Aorta (tissue), 5 donors: ENCODE data around the gene ELF3. TPM values are rescaled to one million over a fixed set of nuclear protein-coding genes. Genes with fewer than 3 reads are reported as not detected.
"Not testable (repeated sequence)": the region's sequence is repeated elsewhere in the genome, so short reads cannot be mapped to it uniquely, and the experiment has no call there.

ENCODE experiments used
- ATAC-seq: fragments of 200-7000 bp; cut with Tn5 transposase; one replicate; pipeline ENCODE4 v1.9.1; 2022; ENCODE audit warnings: moderate library complexity; ENCODE audit not compliant: low FRiP score
- DNase-seq, 2 donors: peaks; one replicate each; pipeline ENCODE4 v3.0.0-alpha.2; 2020
- H3K27ac ChIP-seq, 2 donors: one replicate each; pipeline ENCODE4 v1.5.1; 2013; ENCODE audit warnings: low read length in 2 of 2, mild to moderate bottlenecking in 2 of 2, moderate library complexity in 2 of 2, control low read depth in 1 of 2, inconsistent platforms in 1 of 2, low read depth in 1 of 2
- H3K27me3 ChIP-seq, 2 donors: one replicate each; pipeline ENCODE4 v1.6.1; 2013; ENCODE audit warnings: control low read depth in 1 of 2, low read length in 1 of 2, mild to moderate bottlenecking in 1 of 2, moderate library complexity in 1 of 2; ENCODE audit not compliant: insufficient read depth in 2 of 2, control insufficient read depth in 1 of 2
- H3K36me3 ChIP-seq, 2 donors: one replicate each; pipeline ENCODE4 v1.6.1; 2013; ENCODE audit warnings: control low read depth in 1 of 2, low read length in 1 of 2, mild to moderate bottlenecking in 1 of 2; ENCODE audit not compliant: insufficient read depth in 2 of 2, control insufficient read depth in 1 of 2
- H3K4me1 ChIP-seq, 2 donors: one replicate each; pipeline ENCODE4 v1.6.1; 2013; ENCODE audit warnings: low read length in 2 of 2, control low read depth in 1 of 2, mild to moderate bottlenecking in 1 of 2, moderate library complexity in 1 of 2; ENCODE audit not compliant: insufficient read depth in 2 of 2, control insufficient read depth in 1 of 2
- H3K4me3 ChIP-seq, 2 donors: one replicate each; pipeline ENCODE4 v1.5.1; 2013; ENCODE audit warnings: low read length in 2 of 2, control low read depth in 1 of 2, mild to moderate bottlenecking in 1 of 2
- H3K9me3 ChIP-seq: one replicate; pipeline ENCODE4 v1.6.1; 2013; ENCODE audit warnings: mild to moderate bottlenecking, low read length; ENCODE audit not compliant: control insufficient read depth
- WGBS, 2 donors: extraction: QIAGEN DNeasy Blood & Tissue Kit; methylation state at CpG; one replicate each; pipeline ENCODE4 v1.1.7; 2013; 5-methylcytosine and 5-hydroxymethylcytosine counted together
- intact Hi-C, 2 donors: fragments of 100-400 bp; cut with DNase I; formaldehyde crosslinking; loops; one replicate each; pipeline versions ENCODE4 v1.14.2 to v1.15.0; 2022
- polyA plus RNA-seq, 2 donors: library from polyadenylated mRNA; stranded (reverse); fragments of 200-250 nt; gene quantifications; one replicate each; pipeline ENCODE4 v1.2.3, GENCODE V29; 2013
- total RNA-seq, 2 donors: library from RNA; stranded (reverse); fragmentation: NEBNext Ultra II Directional; extraction: Animal tissue kit (Norgen Biotek cat#: 25700); gene quantifications; one replicate each; pipeline ENCODE4 v1.2.1, GENCODE V29; 2021
- donor health status: healthy with polysubstance abuse.
- donor health status: Bipolar disorder and iron deficiency.
- donor health status: DM: no; HTN: no; CAD: no.
- donor health status: DM: no; HTN: no; CAD: no.
- donor health status: DM: yes; HTN: yes; CAD: no.

Gene ELF3
- total and polyA plus RNA-seq, 4 donors, result 0.27 to 50.6 (median 1.5) TPM

DNA sequence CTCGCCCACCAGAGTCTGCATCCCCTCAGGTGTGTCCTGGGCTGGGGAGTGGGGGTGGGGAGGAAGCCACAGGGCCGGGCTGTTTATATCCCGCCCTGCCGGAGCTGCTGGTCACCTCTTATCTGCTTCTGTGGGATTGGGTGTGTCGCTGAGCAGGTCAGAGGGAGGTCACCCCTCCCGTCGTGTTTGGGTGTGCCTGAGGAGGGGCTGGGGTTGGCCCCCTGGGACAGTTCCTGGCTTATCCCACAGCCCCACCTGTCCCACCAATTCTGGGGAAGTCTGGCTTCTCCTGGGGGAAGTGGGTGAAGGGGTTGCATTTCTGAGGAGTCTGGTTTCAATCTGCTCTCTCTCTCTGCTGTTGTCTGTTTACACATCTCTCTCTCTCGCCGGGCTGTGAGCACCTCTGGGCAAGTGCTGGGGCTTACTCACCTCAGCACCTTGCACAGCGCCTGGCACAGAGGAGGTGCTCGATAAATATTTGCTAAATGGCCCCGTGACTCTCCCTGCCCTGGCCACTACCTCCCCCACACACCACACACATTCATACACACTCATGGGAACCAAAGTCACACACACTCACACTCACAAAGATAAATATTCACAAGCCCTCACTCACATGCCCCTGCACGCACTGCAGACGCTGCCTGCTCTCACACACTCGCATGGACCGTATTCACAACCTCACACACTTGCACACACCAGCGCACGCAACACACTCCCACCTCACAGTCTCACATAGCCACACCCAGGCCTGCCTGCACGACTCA lies 8.3 kb downstream of the ELF3 start:
- Histone ChIP-seq H3K4me3 (no peak overlapping the region), H3K36me3 (no peaks in the 10 kb centered on the region), H3K9me3 (no peaks in the 10 kb centered on the region), H3K27ac (no peak overlapping the region), H3K27me3 (no peaks in the 10 kb centered on the region), H3K4me1 (no peaks in the 10 kb centered on the region)
- ATAC-seq (peak; percentile 11), DNase-seq (no peak)
- intact Hi-C loops, result no loop called here
- 80 to 85% methylated on average over 19 of the region's 19 CpGs for WGBS, 2 donors

DNA sequence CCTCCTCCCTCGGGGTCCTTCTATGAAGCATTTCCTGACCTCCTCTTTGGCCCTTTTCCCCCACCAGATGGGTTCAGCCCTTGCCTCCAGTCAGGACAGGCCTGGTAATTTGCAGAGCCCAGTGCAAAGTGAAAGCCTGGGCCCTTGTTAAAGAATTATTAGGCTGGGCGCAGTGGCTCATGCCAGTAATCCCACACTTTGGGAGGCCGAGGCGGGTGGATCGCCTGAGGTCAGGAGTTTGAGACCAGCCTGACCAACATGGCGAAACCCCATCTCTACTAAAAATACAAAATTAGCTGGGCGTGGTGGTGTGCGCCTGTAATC lies 8.8 kb downstream of the ELF3 start:
- DNase-seq, H3K36me3 ChIP-seq, H3K9me3 ChIP-seq, H3K4me3 ChIP-seq, ATAC-seq, H3K4me1 ChIP-seq, H3K27me3 ChIP-seq, intact Hi-C loops, H3K27ac ChIP-seq: not testable (repeated sequence)
- 87 to 91% methylated on average over 8 of the region's 8 CpGs for WGBS, 2 donors

DNA sequence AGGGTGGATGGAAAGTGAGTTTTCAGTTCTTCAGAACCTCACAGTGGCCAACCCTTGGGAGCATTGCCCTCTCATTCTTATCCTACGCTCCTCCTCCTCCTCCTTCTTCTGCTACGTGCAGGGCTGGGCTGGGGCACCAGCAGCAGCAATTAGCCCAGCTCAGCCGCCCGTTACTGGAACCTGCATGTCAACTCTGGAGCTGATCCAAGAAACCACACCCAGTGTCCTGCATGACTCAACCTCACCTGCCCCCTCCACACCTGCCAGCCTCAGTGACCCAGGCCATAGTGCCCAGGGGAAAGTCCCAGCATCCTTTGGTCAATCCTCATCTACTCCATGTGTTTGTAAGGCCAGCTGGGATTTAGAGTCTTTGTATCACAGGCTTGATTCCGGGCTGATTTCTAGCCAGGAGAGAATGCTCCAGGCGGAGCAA lies 12.6 kb downstream of the ELF3 start:
- ATAC-seq (no peak), DNase-seq (no peak)
- Histone ChIP-seq H3K27me3 (no peaks in the 10 kb centered on the region), H3K4me3 (no peak overlapping the region), H3K36me3 (no peaks in the 10 kb centered on the region), H3K27ac (no peak overlapping the region), H3K9me3 (no peaks in the 10 kb centered on the region), H3K4me1 (no peaks in the 10 kb centered on the region)
- 67 to 79% methylated on average over 6 of the region's 6 CpGs for WGBS, 2 donors
- intact Hi-C loops, result no loop called here

DNA sequence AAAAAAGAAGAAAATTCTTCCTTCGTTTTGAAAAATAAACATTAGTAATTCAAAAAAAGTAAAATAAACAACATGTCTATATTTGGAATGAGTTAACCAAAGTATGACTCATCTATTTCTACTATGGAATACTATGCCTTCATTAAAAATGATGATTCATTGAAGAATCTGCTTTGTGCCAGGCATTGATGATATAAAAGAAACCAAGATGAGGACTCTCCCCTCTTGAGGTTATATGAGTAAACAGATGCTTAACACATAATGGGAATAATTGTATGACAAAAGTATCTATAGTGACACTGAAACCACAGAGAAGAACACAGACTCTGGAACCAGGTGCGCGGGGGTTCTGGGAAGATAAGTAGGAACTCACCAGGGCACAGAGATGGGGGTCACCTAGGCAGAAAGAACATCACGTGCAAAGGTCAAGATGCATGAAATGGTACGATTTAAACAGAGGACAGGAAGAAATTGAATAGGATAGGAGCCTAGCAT lies 18.8 kb downstream of the ELF3 start:
- Histone ChIP-seq H3K27me3 (no peaks in the 10 kb centered on the region), H3K4me1 (peaks cover 0 to 4% of the 10 kb centered on the region in 2 donors), H3K4me3 (no peak overlapping the region), H3K27ac (no peak overlapping the region), H3K36me3 (no peaks in the 10 kb centered on the region), H3K9me3 (no peaks in the 10 kb centered on the region)
- intact Hi-C loops, result no loop called here
- WGBS, 2 donors, result 73% methylated on average over 5 of the region's 5 CpGs
- ATAC-seq (no peak), DNase-seq (no peak)

DNA sequence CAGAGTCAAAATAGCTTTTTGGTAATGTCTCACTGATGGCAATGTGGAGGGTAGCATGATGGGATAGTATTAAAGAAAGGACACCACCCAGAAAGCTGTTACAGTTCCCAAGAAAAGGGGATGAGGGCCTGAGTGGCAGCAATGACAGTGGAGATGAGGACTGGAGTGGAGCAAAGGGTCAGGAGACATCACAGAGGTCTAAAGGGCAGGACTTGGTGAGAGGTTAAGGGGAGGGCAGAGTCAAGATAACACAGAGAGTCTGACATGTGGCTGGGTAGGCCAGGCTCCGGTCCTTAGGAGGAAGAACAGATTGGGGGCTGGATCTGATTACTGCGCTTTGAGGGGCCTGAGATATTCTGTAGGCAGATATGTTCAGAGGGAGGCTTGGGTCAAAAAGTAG lies 19.3 kb downstream of the ELF3 start:
- intact Hi-C loops, result no loop called here
- WGBS, 2 donors, result 94 to 96% methylated on average over 2 of the region's 2 CpGs
- Histone ChIP-seq H3K27ac (no peak overlapping the region), H3K9me3 (no peaks in the 10 kb centered on the region), H3K27me3 (no peaks in the 10 kb centered on the region), H3K4me3 (no peak overlapping the region), H3K4me1 (peaks cover 0 to 4% of the 10 kb centered on the region in 2 donors), H3K36me3 (no peaks in the 10 kb centered on the region)
- DNase-seq (no peak), ATAC-seq (no peak)

DNA sequence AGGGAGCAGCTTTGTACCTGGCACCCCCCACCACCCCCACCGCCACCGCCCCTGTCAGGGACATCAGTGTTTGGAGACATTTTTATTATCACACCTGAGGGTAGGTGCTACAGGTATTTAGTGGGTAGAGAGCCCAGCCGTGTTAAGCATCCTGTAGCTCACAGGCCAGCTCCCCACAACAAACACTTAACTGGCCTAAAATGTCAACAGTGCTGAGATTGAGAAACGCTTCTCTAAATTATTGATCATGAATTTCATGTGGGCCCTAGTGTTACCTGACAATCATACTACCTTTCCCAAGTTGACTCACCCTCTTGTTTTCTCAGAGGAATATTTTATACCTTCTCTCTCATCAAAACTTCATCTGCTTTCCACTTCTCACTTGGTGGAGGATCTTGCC lies 21.4 kb downstream of the ELF3 start:
- no peak overlapping the region for H3K4me3 ChIP-seq
- DNase-seq (no peak), ATAC-seq (no peak)
- WGBS, 2 donors, result 86 to 90% methylated on average over 4 of the region's 4 CpGs
- no peak overlapping the region for H3K27ac ChIP-seq
- H3K27me3 ChIP-seq, result no peaks in the 10 kb centered on the region
- no peaks in the 10 kb centered on the region for H3K9me3 ChIP-seq
- H3K36me3 ChIP-seq, result no peaks in the 10 kb centered on the region
- intact Hi-C loops, result no loop called here
- peaks cover 0 to 4% of the 10 kb centered on the region in 2 donors for H3K4me1 ChIP-seq

DNA sequence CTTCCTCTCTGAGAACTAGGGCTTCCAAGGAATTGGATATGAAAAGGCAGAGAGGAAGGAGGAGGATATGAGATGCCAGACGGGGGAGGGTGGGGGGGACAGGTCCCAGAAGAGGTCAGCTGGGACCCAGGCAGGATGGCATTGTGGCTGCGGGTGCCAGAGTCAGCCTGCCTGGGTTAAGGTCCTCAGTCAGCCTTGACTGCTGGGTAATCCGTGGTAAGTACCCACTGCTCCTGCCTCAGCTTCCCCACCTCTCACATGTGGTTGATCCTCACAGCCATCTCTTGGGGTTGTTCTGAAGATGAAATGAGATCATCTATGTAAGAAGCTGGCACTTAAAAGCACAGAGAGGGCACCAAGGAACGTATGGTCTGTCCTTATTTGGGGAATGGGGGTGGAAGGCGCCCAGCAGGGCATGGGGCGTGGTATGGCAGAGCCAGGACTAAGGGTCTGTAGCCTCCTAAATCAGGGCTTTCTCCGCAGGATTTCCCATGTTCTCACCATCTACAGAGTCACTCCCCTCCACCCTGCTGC lies 23.8 kb downstream of the ELF3 start:
- WGBS, 2 donors, result 67 to 68% methylated on average over 7 of the region's 7 CpGs
- H3K27ac ChIP-seq, result peak overlapping the region; percentile 1 to 83
- H3K27me3 ChIP-seq, result no peaks in the 10 kb centered on the region
- DNase-seq, result no peak
- peaks cover 0 to 3% of the 10 kb centered on the region in 2 donors for H3K4me1 ChIP-seq
- no peaks in the 10 kb centered on the region for H3K9me3 ChIP-seq
- H3K4me3 ChIP-seq, result no peak overlapping the region
- ATAC-seq, result no peak
- intact Hi-C loops, result no loop called here
- H3K36me3 ChIP-seq, result no peaks in the 10 kb centered on the region

DNA sequence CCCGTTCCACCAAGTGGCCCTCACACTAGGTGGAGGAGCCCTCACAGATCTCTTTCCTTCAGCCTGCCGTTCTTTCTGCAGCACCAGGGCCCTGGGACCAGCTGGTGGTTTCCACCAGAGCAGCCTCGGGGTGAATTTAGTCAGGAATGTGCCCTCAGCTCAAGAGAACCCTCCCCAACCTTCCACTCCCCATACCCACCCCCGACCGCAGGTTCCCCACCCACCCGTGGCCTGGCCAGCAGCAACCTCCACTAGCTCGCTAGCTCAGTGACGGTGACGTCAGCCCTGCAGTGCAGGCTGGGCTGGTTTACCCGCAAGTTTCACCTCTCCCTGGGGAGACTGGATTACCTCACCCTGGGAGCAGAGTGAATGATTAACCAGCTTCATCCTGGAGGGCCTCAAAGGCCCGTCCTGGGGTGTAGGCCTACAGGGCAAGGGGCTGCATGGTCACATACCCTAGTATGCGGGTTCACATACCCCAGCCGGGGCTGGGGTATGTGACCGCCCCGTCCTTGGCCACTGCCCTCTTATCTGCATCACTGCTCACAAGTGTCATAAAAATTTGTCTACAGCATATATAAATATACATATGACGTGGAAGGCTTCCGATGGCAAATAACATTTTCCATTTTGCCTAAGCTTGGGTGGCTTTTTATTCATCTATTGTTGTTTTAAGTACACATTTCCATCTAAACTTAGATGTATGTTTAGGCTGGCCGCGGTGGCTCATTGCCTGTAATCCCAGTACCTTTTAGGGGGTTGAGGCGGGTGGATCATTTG lies 24.5 kb downstream of the ELF3 start:
- H3K27me3 ChIP-seq, result no peaks in the 10 kb centered on the region
- 6 to 9% methylated on average over 20 of the region's 20 CpGs for WGBS, 2 donors
- H3K4me1 ChIP-seq, result no peaks in the 10 kb centered on the region
- H3K4me3 ChIP-seq, result no peak overlapping the region
- no peaks in the 10 kb centered on the region for H3K9me3 ChIP-seq
- DNase-seq (peak; percentile 93 to 96), ATAC-seq (peak; percentile 92)
- intact Hi-C loops, result no loop called here
- H3K36me3 ChIP-seq, result no peaks in the 10 kb centered on the region
- peak overlapping the region; percentile 1 to 83 for H3K27ac ChIP-seq
